ENCODE measurements around the gene DNAH17.

DNAH17 gene

DNA sequence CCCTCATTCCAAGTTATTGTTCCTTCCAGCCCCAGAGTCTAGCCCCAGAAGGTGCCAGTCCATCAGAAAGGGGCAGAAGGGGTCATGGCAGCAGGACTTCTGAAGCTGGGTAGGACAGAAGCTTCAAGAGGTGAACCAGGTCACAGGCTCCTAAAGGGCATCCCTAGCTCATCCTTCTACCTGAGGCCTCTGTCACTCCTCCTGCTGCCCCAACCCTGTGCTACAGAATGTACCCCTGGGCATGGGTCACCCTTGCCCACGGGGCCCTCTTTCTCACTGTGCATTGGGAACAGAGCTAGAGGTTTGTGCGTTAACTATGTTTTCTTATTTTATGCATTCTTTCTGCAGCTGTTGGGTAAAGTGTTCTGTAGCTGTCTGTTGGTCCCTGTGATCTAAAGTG is 46.5 kb downstream of the DNAH17 start:
- no peaks in the 10 kb centered on the region for H3K27me3 ChIP-seq
- TF ChIP-seq, protein P1, sequence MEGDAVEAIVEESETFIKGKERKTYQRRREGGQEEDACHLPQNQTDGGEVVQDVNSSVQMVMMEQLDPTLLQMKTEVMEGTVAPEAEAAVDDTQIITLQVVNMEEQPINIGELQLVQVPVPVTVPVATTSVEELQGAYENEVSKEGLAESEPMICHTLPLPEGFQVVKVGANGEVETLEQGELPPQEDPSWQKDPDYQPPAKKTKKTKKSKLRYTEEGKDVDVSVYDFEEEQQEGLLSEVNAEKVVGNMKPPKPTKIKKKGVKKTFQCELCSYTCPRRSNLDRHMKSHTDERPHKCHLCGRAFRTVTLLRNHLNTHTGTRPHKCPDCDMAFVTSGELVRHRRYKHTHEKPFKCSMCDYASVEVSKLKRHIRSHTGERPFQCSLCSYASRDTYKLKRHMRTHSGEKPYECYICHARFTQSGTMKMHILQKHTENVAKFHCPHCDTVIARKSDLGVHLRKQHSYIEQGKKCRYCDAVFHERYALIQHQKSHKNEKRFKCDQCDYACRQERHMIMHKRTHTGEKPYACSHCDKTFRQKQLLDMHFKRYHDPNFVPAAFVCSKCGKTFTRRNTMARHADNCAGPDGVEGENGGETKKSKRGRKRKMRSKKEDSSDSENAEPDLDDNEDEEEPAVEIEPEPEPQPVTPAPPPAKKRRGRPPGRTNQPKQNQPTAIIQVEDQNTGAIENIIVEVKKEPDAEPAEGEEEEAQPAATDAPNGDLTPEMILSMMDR (IDR thresholded peaks at IDR 0.05; ENCODE audit: low read depth, low read length), result no peak

DNA sequence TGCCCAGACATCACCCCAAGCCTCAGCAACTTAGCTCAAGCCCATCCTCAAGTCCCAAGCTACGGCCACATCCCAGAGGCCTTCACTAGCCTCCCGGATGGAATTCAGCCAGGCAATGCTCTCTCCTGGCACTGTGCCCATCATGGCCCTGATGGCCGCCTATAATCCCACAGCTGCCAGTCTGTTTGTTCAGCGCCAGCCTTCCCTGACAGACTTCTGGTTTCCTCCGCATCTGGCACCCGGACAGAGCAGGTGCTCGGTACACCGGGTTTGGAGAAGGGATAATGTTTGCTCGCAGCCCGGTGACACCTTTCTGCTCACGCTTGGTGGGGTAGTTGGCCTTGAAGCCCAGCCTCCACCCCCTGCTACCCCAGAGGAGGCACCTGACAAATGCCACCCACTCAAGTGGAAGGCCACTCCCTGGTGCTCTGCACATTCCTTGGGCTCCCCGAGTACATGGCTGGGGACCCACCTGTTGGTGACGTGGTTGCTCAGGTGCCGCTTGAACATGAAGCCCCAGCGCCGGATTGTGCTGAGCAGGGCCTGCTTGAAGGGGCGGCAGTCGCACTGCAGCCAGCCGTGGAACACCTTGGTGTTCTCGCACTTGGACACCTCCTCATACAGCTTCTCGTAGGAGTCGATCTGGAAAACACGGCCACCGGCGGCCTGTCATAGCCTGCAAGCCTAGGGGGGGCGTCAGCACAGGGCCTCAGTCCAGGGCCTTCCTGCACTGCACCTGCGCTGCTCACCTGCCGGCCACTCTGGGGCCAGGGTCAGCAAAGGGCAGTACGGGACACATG is 47.1 kb downstream of the DNAH17 start:
- H3K36me3 ChIP-seq, result no peaks in the 10 kb centered on the region
- H3K27me3 ChIP-seq, result no peaks in the 10 kb centered on the region
- no peaks in the 10 kb centered on the region; the same call in 1 of the 2 replicates for H3K9me3 ChIP-seq
- no peak overlapping the region for H3K4me3 ChIP-seq (ENCODE audit: low read depth, low read length)
- TF ChIP-seq, protein P1 (IDR thresholded peaks at IDR 0.05; ENCODE audit: low read depth, low read length), result no peak
- DNase-seq, result peak; percentile 79
- peaks cover 9% of the 10 kb centered on the region for H3K4me1 ChIP-seq

More for the DNA sequence above, 46.5 kb downstream of the DNAH17 start:
- no peak overlapping the region for H3K4me3 ChIP-seq (ENCODE audit: low read depth, low read length)
- no peaks in the 10 kb centered on the region; the same call in 1 of the 2 replicates for H3K9me3 ChIP-seq
- no peaks in the 10 kb centered on the region for H3K36me3 ChIP-seq
- DNase-seq, result no peak
- peaks cover 9% of the 10 kb centered on the region for H3K4me1 ChIP-seq

DNA sequence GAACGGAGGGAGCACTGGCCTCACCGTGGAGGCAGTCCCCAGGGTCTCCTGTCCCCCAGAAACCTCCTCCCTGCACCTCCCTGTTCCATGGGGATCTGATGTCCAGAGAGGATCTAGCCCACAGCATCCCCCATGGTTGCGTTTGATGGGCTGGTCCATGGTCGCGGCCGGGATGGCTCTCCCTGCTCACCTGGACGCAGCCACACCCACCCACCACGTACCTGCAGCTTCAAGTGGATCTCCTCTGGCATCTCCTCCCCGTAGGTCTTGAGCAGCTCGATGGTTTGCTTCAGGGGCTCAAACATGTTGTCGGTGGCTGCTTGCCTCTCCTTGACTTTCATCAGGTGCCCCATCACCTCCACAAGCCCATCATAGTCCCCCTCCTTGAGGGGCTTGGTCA is 47.9 kb downstream of the DNAH17 start:
- Histone ChIP-seq H3K36me3 (no peaks in the 10 kb centered on the region), H3K27me3 (no peaks in the 10 kb centered on the region), H3K9me3 (no peaks in the 10 kb centered on the region; the same call in 1 of the 2 replicates), H3K4me1 (peaks cover 9% of the 10 kb centered on the region), H3K4me3 (ENCODE audit: low read depth, low read length) (no peak overlapping the region)
- TF ChIP-seq, protein P1 (IDR thresholded peaks at IDR 0.05; ENCODE audit: low read depth, low read length), result no peak
- DNase-seq, result no peak

DNA sequence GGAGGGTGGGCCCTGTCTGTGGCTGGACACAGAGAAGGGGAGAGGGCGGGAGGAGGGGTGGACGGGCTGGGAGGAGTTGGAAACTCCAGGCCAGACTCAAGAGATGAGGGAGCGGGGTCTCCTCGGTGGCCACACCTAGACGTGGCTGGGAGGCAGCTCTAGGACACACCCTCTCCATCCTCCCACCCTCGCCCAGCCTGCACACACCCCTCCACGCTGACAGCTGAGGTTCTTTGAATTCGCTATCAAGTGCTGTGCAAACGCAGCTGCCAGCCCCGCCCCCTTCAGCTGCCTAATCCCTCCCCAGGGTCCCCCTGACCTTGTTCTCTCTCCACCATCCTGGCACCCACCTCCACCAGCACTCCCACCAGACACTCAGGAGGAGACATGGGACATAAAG is 48.7 kb downstream of the DNAH17 start:
- Histone ChIP-seq H3K4me1 (peaks cover 9% of the 10 kb centered on the region), H3K36me3 (no peaks in the 10 kb centered on the region), H3K9me3 (no peaks in the 10 kb centered on the region; the same call in 1 of the 2 replicates), H3K4me3 (ENCODE audit: low read depth, low read length) (no peak overlapping the region), H3K27me3 (no peaks in the 10 kb centered on the region)
- DNase-seq, result no peak
- TF ChIP-seq, protein P1 (IDR thresholded peaks at IDR 0.05; ENCODE audit: low read depth, low read length), result no peak

DNA sequence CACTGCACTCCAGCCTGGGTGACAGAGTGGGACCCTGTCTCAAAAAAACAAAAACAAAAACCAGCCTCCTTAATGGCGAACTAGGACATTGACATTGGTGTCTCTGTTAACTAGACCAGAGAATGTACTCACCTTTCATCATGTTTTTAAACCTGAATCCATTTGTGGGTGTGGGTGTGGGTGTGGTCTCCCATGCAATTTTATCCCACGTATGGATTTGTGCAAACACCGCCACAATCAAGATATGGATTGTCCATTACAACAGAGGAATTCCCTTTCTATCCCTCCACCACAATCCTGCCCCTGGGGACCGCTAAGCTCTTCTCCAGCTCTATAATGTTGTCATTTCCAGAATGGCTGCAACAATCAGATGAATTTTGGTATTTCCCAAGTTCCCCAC is 49.9 kb downstream of the DNAH17 start:
- H3K27me3 ChIP-seq, result no peaks in the 10 kb centered on the region

More for the DNA sequence above, 49.9 kb downstream of the DNAH17 start:
- no peaks in the 10 kb centered on the region for H3K36me3 ChIP-seq
- H3K4me3 ChIP-seq (ENCODE audit: low read depth, low read length), result no peak overlapping the region
- no peak for DNase-seq
- peaks cover 9% of the 10 kb centered on the region for H3K4me1 ChIP-seq
- TF ChIP-seq, protein P1 (IDR thresholded peaks at IDR 0.05; ENCODE audit: low read depth, low read length), result no peak
- no peaks in the 10 kb centered on the region; the same call in 1 of the 2 replicates for H3K9me3 ChIP-seq
